PFSK-1 (cell line): ENCODE results near the gene CFAP299.

ENCODE experiments used
- POLR2AphosphoS5 ChIP-seq: IDR thresholded peaks from 2 replicates; pipeline ENCODE4 v1.6.1; 2012; ENCODE audit warnings: low read depth, mild to moderate bottlenecking, control low read depth, low read length, moderate library complexity
- REST ChIP-seq, 2 experiments: IDR thresholded peaks; 2 replicates each; pipeline versions ENCODE4 v1.6.1 to v1.8.0; 2011 to 2012; ENCODE audit warnings: low read depth in 2 of 2, low read length in 2 of 2, control low read depth in 1 of 2, inconsistent platforms in 1 of 2, mild to moderate bottlenecking in 1 of 2, moderate library complexity in 1 of 2; ENCODE audit not compliant: insufficient read depth in 1 of 2
- SIN3A ChIP-seq: IDR thresholded peaks from 2 replicates; pipeline ENCODE4 v1.6.1; 2012; ENCODE audit warnings: mild to moderate bottlenecking, low read length, moderate library complexity, borderline replicate concordance; ENCODE audit not compliant: insufficient read depth
- TAF1 ChIP-seq: IDR thresholded peaks from 2 replicates; pipeline ENCODE4 v1.6.1; 2012; ENCODE audit warnings: low read length, control low read depth, borderline replicate concordance; ENCODE audit not compliant: insufficient read depth

GRCh38 chr4:80846210-80846609 is 510.7 kb downstream of the CFAP299 start:
- TF ChIP-seq REST (IDR thresholded peaks at IDR 0.05; ENCODE audit: insufficient read depth in 1 of 2, low read depth in 2 of 2, low read length in 2 of 2) = peak; percentile 48 to 83; a peak in 2 of 4 replicates
- TF ChIP-seq POLR2AphosphoS5 = no peak
- no peak for TF ChIP-seq SIN3A
- TF ChIP-seq TAF1 = no peak
